K562 treated with DMSO at 1 percent for 12 hours (cell line): ENCODE measurements around the gene CPB1. TPM values are rescaled to one million over a fixed set of nuclear protein-coding genes. Genes with fewer than 3 reads are reported as not detected.

Experiments
- total RNA-seq: library from RNA; unstranded; fragments of 300-600 nt; gene quantifications from 2 replicates; pipeline ENCODE4 v1.2.3, GENCODE V29; 2022; ENCODE audit not compliant: insufficient read depth

The CPB1 gene
- total RNA-seq = not detected in 2 replicates

GRCh38 chr3:148827585-148827984 lies at the start of gene CPB1:
CPB1 (plus strand) TSS chr3:148827811; CDS start chr3:148827824, 13 bp downstream.

GRCh38 chr3:148865049-148865448 lies 37.4 kb downstream of the CPB1 start, which contains the start of gene CPA3:
CPA3 (plus strand) TSS chr3:148865296; CDS start chr3:148865308, 12 bp downstream.

Other genes starting within 250 kb of the CPB1 start
- not detected in 2 replicates for gene AGTR1, start 129.9 kb upstream of the CPB1 start, total RNA-seq
- not detected in 2 replicates for gene CPA3, start 37.5 kb downstream of the CPB1 start, total RNA-seq
- gene GYG1, start 163.7 kb downstream of the CPB1 start, total RNA-seq = 13.4 and 17.6 TPM in 2 replicates